ENCODE data around the gene MATN1.

The MATN1 gene

DNA sequence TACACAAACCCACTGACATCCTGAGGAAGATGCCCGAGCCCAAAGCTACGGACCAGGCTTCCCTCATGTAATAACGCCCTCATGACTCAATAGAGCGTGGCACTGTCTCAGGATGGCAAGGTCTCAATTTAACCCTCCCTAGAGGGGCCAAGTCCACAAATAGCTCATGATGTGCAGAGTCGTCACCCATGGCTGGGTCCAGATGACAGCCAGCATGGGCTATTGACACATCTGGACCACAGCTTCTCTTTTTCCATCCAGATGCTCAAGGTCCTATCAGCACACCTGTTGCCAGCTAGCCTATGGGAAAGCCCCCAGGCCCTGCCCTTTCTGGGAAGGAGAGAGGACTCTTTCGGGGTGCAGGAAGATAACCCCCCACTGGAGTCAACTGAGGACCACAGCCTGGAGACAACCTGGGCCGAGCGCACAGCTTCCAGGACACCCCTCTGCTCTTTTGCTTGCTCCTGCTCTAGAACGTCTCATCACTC lies 31.3 kb upstream of the MATN1 start:
- DNase-seq (ENCODE audit: low read depth in 1 of 2, low spot score in 1 of 2) = peak in 1 of 2 experiments; percentile 72
- Histone ChIP-seq H3K27ac (replicated peaks) (peak overlapping the region; percentile 63), H3K4me3 (replicated peaks; ENCODE audit: insufficient read depth, low read length) (peak overlapping the region; percentile 69), H3K27me3 (ENCODE audit: insufficient read depth, poor library complexity, severe bottlenecking) (no peaks in the 10 kb centered on the region)
- no peak for TF ChIP-seq SPI1 (IDR thresholded peaks at IDR 0.05; ENCODE audit: borderline replicate concordance, low read depth)
- peak; percentile 71 for TF ChIP-seq POLR2AphosphoS5 (IDR thresholded peaks at IDR 0.05; ENCODE audit: low read depth)

DNA sequence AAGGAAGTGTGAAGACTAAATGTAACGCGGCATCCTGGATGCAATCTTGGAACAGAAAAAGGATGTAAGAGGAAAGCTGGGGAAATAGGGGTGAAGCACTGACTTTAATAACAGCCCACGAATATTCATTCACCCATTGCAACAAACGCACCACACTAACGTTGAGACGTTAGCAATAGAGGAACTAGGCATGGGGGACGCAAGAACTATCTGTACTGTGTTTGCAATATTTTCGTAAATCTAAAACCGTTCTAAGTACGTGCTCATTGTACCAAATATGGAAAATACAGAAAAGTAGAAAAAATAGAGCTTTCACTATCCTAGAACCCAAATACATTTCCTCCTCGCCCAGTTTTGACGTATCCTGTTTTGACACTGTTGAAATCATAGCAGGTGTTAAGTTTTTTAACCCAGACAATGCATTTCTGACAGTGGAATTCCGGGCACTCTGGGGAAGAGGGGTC lies 30.3 kb upstream of the MATN1 start:
- Histone ChIP-seq H3K27me3 (ENCODE audit: insufficient read depth, poor library complexity, severe bottlenecking) (no peaks in the 10 kb centered on the region), H3K4me3 (replicated peaks; ENCODE audit: insufficient read depth, low read length) (peak overlapping the region; percentile 15)

DNA sequence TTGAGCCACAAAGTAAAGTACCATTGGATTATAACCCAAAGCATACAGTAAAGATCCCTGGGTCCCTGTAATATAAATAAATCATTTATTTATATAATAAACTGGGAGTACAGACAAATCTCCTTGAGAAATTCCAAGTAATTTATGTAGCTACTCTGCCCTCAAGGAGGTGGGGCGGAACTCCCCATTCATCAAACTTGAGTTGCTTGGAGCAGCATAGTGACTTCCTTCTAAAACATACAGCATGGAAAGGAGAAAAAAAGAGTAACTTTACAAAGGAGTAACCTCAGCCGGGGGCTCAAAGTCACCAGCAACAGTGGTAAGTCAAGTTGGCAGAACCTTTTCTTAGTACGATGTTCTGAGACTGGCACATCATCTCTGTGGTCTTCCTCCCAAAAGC lies 29.7 kb upstream of the MATN1 start:
- no peak for DNase-seq (ENCODE audit: low read depth in 1 of 2, low spot score in 1 of 2)
- Histone ChIP-seq H3K4me3 (replicated peaks; ENCODE audit: insufficient read depth, low read length) (no peak overlapping the region; the same call in 1 of the 2 replicates), H3K27me3 (ENCODE audit: insufficient read depth, poor library complexity, severe bottlenecking) (no peaks in the 10 kb centered on the region), H3K27ac (replicated peaks) (peak overlapping the region; percentile 63)
- TF ChIP-seq SPI1 (IDR thresholded peaks at IDR 0.05; ENCODE audit: borderline replicate concordance, low read depth) (no peak), POLR2AphosphoS5 (IDR thresholded peaks at IDR 0.05; ENCODE audit: low read depth) (no peak)
- TF ChIP-seq, protein P1, sequence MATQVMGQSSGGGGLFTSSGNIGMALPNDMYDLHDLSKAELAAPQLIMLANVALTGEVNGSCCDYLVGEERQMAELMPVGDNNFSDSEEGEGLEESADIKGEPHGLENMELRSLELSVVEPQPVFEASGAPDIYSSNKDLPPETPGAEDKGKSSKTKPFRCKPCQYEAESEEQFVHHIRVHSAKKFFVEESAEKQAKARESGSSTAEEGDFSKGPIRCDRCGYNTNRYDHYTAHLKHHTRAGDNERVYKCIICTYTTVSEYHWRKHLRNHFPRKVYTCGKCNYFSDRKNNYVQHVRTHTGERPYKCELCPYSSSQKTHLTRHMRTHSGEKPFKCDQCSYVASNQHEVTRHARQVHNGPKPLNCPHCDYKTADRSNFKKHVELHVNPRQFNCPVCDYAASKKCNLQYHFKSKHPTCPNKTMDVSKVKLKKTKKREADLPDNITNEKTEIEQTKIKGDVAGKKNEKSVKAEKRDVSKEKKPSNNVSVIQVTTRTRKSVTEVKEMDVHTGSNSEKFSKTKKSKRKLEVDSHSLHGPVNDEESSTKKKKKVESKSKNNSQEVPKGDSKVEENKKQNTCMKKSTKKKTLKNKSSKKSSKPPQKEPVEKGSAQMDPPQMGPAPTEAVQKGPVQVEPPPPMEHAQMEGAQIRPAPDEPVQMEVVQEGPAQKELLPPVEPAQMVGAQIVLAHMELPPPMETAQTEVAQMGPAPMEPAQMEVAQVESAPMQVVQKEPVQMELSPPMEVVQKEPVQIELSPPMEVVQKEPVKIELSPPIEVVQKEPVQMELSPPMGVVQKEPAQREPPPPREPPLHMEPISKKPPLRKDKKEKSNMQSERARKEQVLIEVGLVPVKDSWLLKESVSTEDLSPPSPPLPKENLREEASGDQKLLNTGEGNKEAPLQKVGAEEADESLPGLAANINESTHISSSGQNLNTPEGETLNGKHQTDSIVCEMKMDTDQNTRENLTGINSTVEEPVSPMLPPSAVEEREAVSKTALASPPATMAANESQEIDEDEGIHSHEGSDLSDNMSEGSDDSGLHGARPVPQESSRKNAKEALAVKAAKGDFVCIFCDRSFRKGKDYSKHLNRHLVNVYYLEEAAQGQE (IDR thresholded peaks at IDR 0.05; ENCODE audit: insufficient replicate concordance, low read depth) = no peak

More for the DNA sequence above, 30.3 kb upstream of the MATN1 start:
- peak in 1 of 2 experiments; percentile 80 for DNase-seq (ENCODE audit: low read depth in 1 of 2, low spot score in 1 of 2)
- peak overlapping the region; percentile 63 for H3K27ac ChIP-seq (replicated peaks)
- TF ChIP-seq, protein P1 (IDR thresholded peaks at IDR 0.05; ENCODE audit: insufficient replicate concordance, low read depth) = no peak
- TF ChIP-seq, protein P2, sequence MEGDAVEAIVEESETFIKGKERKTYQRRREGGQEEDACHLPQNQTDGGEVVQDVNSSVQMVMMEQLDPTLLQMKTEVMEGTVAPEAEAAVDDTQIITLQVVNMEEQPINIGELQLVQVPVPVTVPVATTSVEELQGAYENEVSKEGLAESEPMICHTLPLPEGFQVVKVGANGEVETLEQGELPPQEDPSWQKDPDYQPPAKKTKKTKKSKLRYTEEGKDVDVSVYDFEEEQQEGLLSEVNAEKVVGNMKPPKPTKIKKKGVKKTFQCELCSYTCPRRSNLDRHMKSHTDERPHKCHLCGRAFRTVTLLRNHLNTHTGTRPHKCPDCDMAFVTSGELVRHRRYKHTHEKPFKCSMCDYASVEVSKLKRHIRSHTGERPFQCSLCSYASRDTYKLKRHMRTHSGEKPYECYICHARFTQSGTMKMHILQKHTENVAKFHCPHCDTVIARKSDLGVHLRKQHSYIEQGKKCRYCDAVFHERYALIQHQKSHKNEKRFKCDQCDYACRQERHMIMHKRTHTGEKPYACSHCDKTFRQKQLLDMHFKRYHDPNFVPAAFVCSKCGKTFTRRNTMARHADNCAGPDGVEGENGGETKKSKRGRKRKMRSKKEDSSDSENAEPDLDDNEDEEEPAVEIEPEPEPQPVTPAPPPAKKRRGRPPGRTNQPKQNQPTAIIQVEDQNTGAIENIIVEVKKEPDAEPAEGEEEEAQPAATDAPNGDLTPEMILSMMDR (IDR thresholded peaks at IDR 0.05; ENCODE audit: insufficient read depth, low read length) = no peak
- peak; percentile 60 for TF ChIP-seq SPI1 (IDR thresholded peaks at IDR 0.05; ENCODE audit: borderline replicate concordance, low read depth)

DNA sequence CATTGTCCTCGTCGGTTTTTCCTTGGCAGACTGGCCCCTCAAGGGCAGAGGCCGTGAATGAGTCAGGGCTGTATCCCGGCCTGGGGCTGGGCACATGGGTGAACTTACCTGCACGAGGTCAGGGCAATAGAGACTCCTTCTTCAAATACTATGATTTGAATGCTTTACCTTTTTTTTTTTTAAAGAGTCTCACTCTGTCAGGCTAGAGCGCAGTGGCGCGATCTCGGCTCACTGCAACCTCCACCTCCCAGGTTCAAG lies 29.2 kb upstream of the MATN1 start:
- TF ChIP-seq GABPA (IDR thresholded peaks at IDR 0.05; ENCODE audit: low read depth) (no peak), POLR2AphosphoS5 (IDR thresholded peaks at IDR 0.05; ENCODE audit: low read depth) (no peak), SPI1 (IDR thresholded peaks at IDR 0.05; ENCODE audit: borderline replicate concordance, low read depth) (no peak)
- TF ChIP-seq, protein P2 (IDR thresholded peaks at IDR 0.05; ENCODE audit: insufficient read depth, low read length) = no peak
- TF ChIP-seq, protein P1 (IDR thresholded peaks at IDR 0.05; ENCODE audit: insufficient replicate concordance, low read depth) = no peak
- H3K27ac ChIP-seq (replicated peaks) = no peak overlapping the region; the same call in 1 of the 2 replicates
- no peak overlapping the region for H3K4me3 ChIP-seq (replicated peaks; ENCODE audit: insufficient read depth, low read length)
- no peaks in the 10 kb centered on the region for H3K27me3 ChIP-seq (ENCODE audit: insufficient read depth, poor library complexity, severe bottlenecking)
- DNase-seq (ENCODE audit: low read depth in 1 of 2, low spot score in 1 of 2) = peak in 1 of 2 experiments; percentile 10
